GM06990 (cell line): ENCODE measurements around the gene GNAI2.

ENCODE experiments used
- DNase-seq: peaks from one replicate; pipeline ENCODE4 v3.0.0-alpha.2; 2011; ENCODE audit not compliant: insufficient read length; ENCODE audit errors: extremely low read depth
- H3K27me3 ChIP-seq: replicated peaks from 2 replicates; pipeline ENCODE4 v1.6.0; 2011; ENCODE audit warnings: low read length; ENCODE audit not compliant: control insufficient read depth, insufficient read depth
- H3K36me3 ChIP-seq: 2 replicates; pipeline ENCODE4 v1.5.1; 2011; ENCODE audit warnings: low read length; ENCODE audit not compliant: control insufficient read depth, insufficient read depth
- H3K4me3 ChIP-seq: replicated peaks from 2 replicates; pipeline ENCODE4 v1.5.1; 2011; ENCODE audit warnings: low read depth, mild to moderate bottlenecking, control low read depth, low read length
- TF ChIP-seq, protein P1 (sequence below): IDR thresholded peaks from 2 replicates; pipeline ENCODE4 v1.5.1; 2011; ENCODE audit warnings: low read length, control low read depth, mild to moderate bottlenecking, inconsistent platforms; ENCODE audit not compliant: insufficient read depth, poor library complexity, severe bottlenecking

GNAI2 gene

DNA sequence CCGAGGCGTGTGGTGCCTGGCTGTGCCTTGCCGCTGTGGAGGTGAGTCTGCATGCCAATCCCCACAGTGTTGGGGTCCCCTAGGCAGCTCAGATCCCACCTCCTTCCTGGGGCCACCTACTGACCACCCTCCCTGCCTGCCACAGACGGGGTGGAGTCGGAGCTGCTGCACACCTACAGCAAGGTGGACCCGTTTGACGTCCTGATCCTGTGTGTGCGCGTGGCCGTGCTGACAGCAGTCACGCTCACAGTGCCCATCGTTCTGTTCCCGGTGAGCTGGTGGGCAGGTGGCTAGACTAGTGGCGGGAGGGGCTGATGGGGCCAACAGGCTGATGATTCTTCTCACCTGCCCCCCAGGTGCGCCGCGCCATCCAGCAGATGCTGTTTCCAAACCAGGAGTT, 17.6 kb upstream of the GNAI2 start:
- no peak for DNase-seq
- TF ChIP-seq, protein P1, sequence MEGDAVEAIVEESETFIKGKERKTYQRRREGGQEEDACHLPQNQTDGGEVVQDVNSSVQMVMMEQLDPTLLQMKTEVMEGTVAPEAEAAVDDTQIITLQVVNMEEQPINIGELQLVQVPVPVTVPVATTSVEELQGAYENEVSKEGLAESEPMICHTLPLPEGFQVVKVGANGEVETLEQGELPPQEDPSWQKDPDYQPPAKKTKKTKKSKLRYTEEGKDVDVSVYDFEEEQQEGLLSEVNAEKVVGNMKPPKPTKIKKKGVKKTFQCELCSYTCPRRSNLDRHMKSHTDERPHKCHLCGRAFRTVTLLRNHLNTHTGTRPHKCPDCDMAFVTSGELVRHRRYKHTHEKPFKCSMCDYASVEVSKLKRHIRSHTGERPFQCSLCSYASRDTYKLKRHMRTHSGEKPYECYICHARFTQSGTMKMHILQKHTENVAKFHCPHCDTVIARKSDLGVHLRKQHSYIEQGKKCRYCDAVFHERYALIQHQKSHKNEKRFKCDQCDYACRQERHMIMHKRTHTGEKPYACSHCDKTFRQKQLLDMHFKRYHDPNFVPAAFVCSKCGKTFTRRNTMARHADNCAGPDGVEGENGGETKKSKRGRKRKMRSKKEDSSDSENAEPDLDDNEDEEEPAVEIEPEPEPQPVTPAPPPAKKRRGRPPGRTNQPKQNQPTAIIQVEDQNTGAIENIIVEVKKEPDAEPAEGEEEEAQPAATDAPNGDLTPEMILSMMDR: no peak
- no peak overlapping the region for H3K4me3 ChIP-seq
- H3K27me3 ChIP-seq: no peaks in the 10 kb centered on the region; the same call in 1 of the 2 replicates
- no peaks in the 10 kb centered on the region for H3K36me3 ChIP-seq

DNA sequence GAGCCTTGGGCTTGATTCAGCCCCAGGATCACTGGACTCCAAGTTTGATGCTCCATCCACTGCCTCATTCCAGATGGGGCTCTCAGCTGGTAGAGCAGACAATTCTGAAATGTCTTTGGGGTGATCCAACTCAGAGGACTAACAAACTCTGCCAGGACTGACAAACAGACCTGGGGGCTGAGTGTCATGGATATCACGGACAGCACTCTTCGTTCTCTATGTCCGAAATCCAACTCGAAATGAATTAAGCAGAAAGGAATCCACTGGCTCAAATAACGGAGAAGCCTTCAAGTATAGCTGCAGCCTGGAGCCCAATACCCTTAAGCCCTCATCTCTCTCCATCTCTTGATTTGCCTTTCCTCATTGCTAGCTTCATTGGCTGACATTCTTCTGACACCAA, 16.7 kb upstream of the GNAI2 start:
- TF ChIP-seq, protein P1: no peak
- no peaks in the 10 kb centered on the region; the same call in 1 of the 2 replicates for H3K27me3 ChIP-seq

DNA sequence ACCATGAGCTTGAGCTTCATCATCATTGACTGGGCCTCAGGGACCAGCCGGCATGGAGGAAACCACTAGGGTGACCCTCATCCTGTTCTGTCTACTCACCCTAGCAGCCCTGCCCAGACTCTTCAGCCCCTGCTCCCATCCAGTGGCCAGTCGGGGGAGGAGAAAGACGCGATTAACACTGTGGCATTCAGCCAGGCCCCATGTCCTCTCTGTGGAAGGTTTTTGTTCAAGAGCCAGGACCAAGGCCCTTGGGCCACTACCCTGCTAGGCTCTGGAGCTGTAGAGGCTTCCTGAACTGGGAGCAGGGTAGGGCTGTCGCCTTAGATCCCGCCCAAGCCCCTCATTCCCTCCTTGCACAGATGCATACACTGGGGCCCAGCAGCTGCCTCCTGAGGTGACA, 15.9 kb upstream of the GNAI2 start:
- TF ChIP-seq, protein P1: no peak
- DNase-seq: no peak
- Histone ChIP-seq H3K27me3 (no peaks in the 10 kb centered on the region; the same call in 1 of the 2 replicates), H3K36me3 (no peaks in the 10 kb centered on the region), H3K4me3 (no peak overlapping the region)

More for the DNA sequence above, 16.7 kb upstream of the GNAI2 start:
- DNase-seq: no peak
- no peaks in the 10 kb centered on the region for H3K36me3 ChIP-seq
- H3K4me3 ChIP-seq: no peak overlapping the region

DNA sequence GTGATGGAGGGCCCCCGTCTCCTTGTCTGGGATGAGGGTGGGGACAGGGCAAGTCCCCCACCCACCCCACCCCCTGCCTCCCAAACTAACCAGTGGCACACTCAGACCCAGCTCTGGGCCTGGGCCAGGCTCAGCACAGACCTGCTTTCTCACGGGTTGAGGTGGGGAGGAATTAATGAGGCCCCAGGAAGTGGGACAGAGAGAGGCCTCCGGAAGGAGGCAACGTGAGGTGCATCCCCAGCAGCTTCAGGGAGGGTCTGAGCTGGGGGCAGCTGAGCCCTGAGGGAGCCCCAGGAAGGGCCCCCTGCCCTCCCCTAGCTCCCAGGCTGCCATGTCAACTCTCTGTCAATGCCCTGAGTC, 15.0 kb upstream of the GNAI2 start:
- Histone ChIP-seq H3K36me3 (no peaks in the 10 kb centered on the region), H3K27me3 (no peaks in the 10 kb centered on the region; the same call in 1 of the 2 replicates), H3K4me3 (no peak overlapping the region)
- TF ChIP-seq, protein P1: no peak
- no peak for DNase-seq

DNA sequence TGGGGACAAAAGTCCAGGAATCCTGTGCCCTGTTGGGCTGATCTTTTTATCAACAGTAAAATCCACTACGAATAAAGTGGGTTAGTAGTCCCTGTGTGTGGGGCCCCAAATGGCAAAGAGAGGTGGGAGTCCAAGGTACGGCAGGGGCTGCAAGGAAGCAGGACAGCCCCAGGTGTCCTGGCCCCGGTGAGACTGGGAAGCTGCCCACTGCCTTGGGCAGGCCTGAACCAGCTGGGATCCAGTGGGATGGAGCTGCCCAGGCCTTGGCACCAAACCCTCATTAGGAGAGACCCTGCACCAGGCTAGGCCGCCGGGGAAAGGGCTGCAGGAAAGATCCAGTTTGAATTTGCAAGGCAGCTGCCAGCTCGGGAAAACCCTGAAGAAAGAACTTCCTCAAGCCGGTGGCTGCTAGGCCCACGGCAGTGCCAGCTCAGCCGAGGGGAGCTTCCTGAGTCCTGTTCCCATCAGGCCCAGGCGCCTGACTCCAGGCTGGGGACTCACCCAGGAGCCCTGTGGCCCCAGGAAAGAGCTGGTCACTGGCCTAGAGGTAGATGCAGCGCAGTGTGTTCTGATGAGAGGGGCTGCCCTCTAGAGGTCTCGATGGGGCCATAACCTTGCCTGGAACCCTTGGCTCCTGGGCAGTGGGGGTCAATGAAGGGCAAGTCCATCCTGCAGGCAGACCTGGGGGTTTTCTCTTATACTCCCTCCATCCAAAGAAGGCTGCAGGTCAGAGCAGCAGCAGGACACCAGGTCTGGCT, 14.4 kb upstream of the GNAI2 start:
- no peaks in the 10 kb centered on the region; the same call in 1 of the 2 replicates for H3K27me3 ChIP-seq
- H3K36me3 ChIP-seq: no peaks in the 10 kb centered on the region
- H3K4me3 ChIP-seq: no peak overlapping the region
- TF ChIP-seq, protein P1: no peak
- DNase-seq: no peak
